NCI-H82 treated with DMSO at 0.1 percent for 48 hours (cell line): ENCODE data around the gene CYSLTR2.

ENCODE experiments used
- DNase-seq: peaks from one replicate; lab custom pipeline; 2025; ENCODE audit not compliant: unreplicated experiment; lab: John Stamatoyannopoulos, UW

Gene CYSLTR2

GRCh38 chr13:48737689-48738088 lies 84.0 kb downstream of the CYSLTR2 start:
- no peak for DNase-seq

GRCh38 chr13:48738311-48738710 lies 84.6 kb downstream of the CYSLTR2 start:
- DNase-seq, result no peak

GRCh38 chr13:48739386-48739964 lies 85.7 kb downstream of the CYSLTR2 start:
- DNase-seq, result no peak

GRCh38 chr13:48741377-48741776 lies 87.6 kb downstream of the CYSLTR2 start:
- DNase-seq, result no peak

GRCh38 chr13:48746821-48747220 lies 93.1 kb downstream of the CYSLTR2 start:
- no peak for DNase-seq

GRCh38 chr13:48748681-48749080 lies 95.0 kb downstream of the CYSLTR2 start:
- no peak for DNase-seq

- no peak for DNase-seq
These were observed 95.4 kb downstream of the CYSLTR2 start for GRCh38 chr13:48749144-48749543.

- peak; percentile 55 for DNase-seq
These were observed 96.2 kb downstream of the CYSLTR2 start for GRCh38 chr13:48749699-48750473.

- no peak for DNase-seq
These were observed 97.1 kb downstream of the CYSLTR2 start for GRCh38 chr13:48750588-48751383.

GRCh38 chr13:48760626-48761025 lies 106.9 kb downstream of the CYSLTR2 start:
- DNase-seq, result no peak
